ENCODE measurements around the gene SHISA7. TPM values are rescaled to one million over a fixed set of nuclear protein-coding genes. Genes with fewer than 3 reads are reported as not detected.

SHISA7 gene
- total RNA-seq, 1 donor from 2014 or later: 0.21 TPM

DNA sequence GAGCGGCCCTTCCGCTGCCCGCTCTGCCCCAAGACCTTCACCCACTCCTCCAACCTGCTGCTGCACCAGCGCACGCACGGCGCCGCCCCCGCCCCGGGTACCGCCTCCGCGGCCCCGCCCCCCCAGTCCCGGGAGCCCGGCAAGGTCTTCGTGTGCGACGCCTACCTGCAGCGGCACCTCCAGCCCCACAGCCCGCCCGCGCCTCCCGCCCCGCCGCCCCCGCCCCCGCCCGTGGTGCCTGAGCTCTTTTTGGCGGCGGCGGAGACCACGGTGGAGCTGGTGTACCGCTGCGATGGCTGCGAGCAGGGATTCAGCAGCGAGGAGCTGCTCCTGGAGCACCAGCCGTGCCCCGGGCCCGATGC, 38.7 kb upstream of the SHISA7 start:
- H3K79me2 ChIP-seq (ENCODE audit: low read depth): peaks cover 33% of the 10 kb centered on the region
- H4K20me1 ChIP-seq (ENCODE audit: low read depth): peaks cover 12% of the 10 kb centered on the region
- H3K27me3 Mint-ChIP-seq (ENCODE audit: insufficient read depth, low read depth): peaks cover 10% of the 10 kb centered on the region
- no peak for DNase-seq (ENCODE audit: low spot score)
- no peak overlapping the region for H3K4me3 Mint-ChIP-seq
- no peaks in the 10 kb centered on the region for H3K9me3 ChIP-seq (ENCODE audit: low read depth)
- H3K27ac ChIP-seq: no peak overlapping the region
- peaks cover 33% of the 10 kb centered on the region for H3F3A ChIP-seq (ENCODE audit: low read depth)
- no peak overlapping the region for H3K4me3 ChIP-seq
- no peaks in the 10 kb centered on the region for H3K36me3 ChIP-seq
- H3K9ac ChIP-seq: no peak overlapping the region
- peaks cover 2% of the 10 kb centered on the region for H3K36me3 Mint-ChIP-seq
- peaks cover 31% of the 10 kb centered on the region for H3K4me1 Mint-ChIP-seq
- H3K27ac Mint-ChIP-seq: no peak overlapping the region
- no peak overlapping the region for H2AFZ ChIP-seq (replicated peaks)
- H3K27me3 ChIP-seq: no peaks in the 10 kb centered on the region
- TF ChIP-seq EZH2phosphoT487 (IDR thresholded peaks at IDR 0.05) (no peak), EZH2 (IDR thresholded peaks at IDR 0.05) (no peak)
- TF ChIP-seq, protein P1, sequence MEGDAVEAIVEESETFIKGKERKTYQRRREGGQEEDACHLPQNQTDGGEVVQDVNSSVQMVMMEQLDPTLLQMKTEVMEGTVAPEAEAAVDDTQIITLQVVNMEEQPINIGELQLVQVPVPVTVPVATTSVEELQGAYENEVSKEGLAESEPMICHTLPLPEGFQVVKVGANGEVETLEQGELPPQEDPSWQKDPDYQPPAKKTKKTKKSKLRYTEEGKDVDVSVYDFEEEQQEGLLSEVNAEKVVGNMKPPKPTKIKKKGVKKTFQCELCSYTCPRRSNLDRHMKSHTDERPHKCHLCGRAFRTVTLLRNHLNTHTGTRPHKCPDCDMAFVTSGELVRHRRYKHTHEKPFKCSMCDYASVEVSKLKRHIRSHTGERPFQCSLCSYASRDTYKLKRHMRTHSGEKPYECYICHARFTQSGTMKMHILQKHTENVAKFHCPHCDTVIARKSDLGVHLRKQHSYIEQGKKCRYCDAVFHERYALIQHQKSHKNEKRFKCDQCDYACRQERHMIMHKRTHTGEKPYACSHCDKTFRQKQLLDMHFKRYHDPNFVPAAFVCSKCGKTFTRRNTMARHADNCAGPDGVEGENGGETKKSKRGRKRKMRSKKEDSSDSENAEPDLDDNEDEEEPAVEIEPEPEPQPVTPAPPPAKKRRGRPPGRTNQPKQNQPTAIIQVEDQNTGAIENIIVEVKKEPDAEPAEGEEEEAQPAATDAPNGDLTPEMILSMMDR (IDR thresholded peaks at IDR 0.05): no peak
- no peaks in the 10 kb centered on the region for H3K9me3 Mint-ChIP-seq
- H3K4me1 ChIP-seq: peaks cover 34% of the 10 kb centered on the region
- H3K4me2 ChIP-seq: no peak overlapping the region

DNA sequence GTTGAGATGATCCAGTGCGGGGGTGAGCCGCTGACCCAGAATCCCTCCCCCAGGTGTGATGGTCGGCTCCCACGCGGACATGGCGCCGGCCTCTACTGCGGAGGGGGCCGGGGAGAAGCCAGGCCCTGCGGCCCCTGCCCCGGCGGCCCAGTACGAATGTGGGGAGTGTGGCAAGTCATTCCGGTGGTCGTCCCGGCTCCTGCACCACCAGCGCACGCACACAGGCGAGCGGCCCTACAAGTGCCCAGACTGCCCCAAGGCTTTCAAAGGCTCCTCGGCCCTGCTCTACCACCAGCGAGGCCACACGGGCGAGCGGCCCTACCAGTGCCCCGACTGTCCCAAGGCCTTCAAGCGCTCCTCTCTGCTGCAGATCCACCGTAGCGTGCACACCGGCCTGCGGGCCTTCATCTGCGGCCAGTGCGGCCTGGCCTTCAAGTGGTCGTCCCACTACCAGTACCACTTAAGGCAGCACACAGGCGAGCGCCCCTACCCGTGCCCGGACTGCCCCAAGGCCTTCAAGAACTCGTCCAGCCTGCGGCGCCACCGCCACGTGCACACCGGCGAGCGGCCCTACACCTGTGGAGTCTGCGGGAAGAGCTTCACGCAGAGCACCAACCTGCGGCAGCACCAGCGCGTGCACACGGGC, 38.2 kb upstream of the SHISA7 start:
- TF ChIP-seq EZH2phosphoT487 (IDR thresholded peaks at IDR 0.05) (no peak), EZH2 (IDR thresholded peaks at IDR 0.05) (no peak)
- TF ChIP-seq, protein P1 (IDR thresholded peaks at IDR 0.05): no peak
- Mint-ChIP-seq H3K36me3 (peaks cover 2% of the 10 kb centered on the region), H3K9me3 (no peaks in the 10 kb centered on the region), H3K27me3 (ENCODE audit: insufficient read depth, low read depth) (peaks cover 11% of the 10 kb centered on the region), H3K4me1 (peaks cover 30% of the 10 kb centered on the region), H3K4me3 (no peak overlapping the region), H3K27ac (no peak overlapping the region)
- Histone ChIP-seq H3K9me3 (ENCODE audit: low read depth) (no peaks in the 10 kb centered on the region), H3K36me3 (no peaks in the 10 kb centered on the region), H4K20me1 (ENCODE audit: low read depth) (peaks cover 9% of the 10 kb centered on the region), H3K4me3 (no peak overlapping the region), H3K4me1 (peaks cover 29% of the 10 kb centered on the region), H3F3A (ENCODE audit: low read depth) (peaks cover 33% of the 10 kb centered on the region), H3K9ac (no peak overlapping the region), H2AFZ (replicated peaks) (no peak overlapping the region), H3K27ac (no peak overlapping the region), H3K79me2 (ENCODE audit: low read depth) (peaks cover 31% of the 10 kb centered on the region), H3K27me3 (no peaks in the 10 kb centered on the region), H3K4me2 (no peak overlapping the region)
- DNase-seq (ENCODE audit: low spot score): no peak

DNA sequence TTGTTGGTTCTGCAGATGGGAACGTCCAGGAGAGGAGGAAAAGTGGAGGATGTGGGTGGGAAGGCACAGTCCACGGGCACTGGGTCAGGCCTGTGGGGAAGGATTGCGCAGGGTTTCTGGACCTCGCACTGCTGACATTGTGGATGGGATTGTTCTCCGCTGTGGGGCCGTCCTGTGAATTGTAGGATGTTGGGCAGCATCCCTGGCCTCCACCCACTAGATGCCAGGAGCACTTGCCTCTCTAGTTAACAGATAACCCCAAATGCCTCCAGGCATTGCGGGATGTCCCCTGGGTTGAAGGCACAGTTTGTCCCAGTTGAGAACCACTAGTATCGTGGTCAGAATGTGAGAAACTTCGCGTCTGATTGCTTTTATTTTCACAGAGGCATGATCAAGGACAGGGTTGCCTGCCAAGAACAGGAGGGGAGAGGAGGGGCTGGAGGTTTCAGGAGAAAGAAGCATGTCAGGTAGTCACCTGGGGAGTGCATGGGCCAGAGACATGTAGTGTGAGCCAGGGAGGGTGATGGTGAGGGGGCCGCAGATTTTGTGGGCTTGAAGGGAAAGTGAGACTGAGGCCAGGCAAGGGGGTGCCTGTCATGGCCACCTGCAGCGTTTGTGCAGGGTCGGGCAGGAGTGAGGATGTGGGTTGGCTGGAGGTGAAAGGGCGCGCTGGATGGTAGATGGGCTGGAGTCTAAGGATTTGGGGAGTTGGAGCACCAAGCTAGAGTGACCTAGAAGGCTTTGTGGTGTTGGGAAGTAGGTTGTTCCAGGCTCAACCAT, 36.5 kb upstream of the SHISA7 start:
- Histone ChIP-seq H3F3A (ENCODE audit: low read depth) (peaks cover 42% of the 10 kb centered on the region), H3K9ac (no peak overlapping the region), H4K20me1 (ENCODE audit: low read depth) (no peaks in the 10 kb centered on the region), H3K4me1 (peaks cover 31% of the 10 kb centered on the region), H3K9me3 (ENCODE audit: low read depth) (no peaks in the 10 kb centered on the region), H3K36me3 (no peaks in the 10 kb centered on the region), H3K79me2 (ENCODE audit: low read depth) (peaks cover 19% of the 10 kb centered on the region), H3K4me2 (no peak overlapping the region), H3K27ac (no peak overlapping the region), H3K27me3 (no peaks in the 10 kb centered on the region), H2AFZ (replicated peaks) (no peak overlapping the region), H3K4me3 (no peak overlapping the region)
- DNase-seq (ENCODE audit: low spot score): no peak
- TF ChIP-seq EZH2 (IDR thresholded peaks at IDR 0.05) (no peak), EZH2phosphoT487 (IDR thresholded peaks at IDR 0.05) (no peak)
- TF ChIP-seq, protein P1 (IDR thresholded peaks at IDR 0.05): no peak
- peaks cover 39% of the 10 kb centered on the region for H3K4me1 Mint-ChIP-seq
- H3K9me3 Mint-ChIP-seq: no peaks in the 10 kb centered on the region
- peaks cover 14% of the 10 kb centered on the region for H3K27me3 Mint-ChIP-seq (ENCODE audit: insufficient read depth, low read depth)
- no peak overlapping the region for H3K4me3 Mint-ChIP-seq
- H3K27ac Mint-ChIP-seq: peak overlapping the region; percentile 27
- peaks cover 2% of the 10 kb centered on the region for H3K36me3 Mint-ChIP-seq
